ENCODE data around the gene TCF25.

DNA sequence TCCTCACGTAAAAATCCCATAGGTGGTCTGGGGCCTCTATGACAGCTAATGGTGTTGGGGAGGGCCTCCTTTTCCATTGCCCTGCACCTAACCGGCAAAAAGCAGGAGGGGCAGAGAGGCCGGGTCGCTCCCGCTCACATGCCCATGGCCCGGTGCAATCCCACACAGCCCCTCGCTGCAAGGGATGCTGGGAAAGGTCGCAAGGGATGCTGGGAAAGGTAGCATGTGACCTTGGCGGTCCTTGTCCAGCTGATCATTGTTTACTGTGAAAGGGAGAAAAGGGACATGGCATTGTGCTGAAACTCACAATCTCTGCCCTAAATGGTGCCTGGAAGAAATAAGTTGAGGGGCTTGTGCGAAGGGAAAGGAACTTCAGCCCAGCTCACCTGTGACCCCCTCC lies 85.2 kb downstream of the TCF25 start:
- TF ChIP-seq CTCF (conservative IDR thresholded peaks at IDR 0.05), result no peak
- TF ChIP-seq EZH2 (IDR thresholded peaks at IDR 0.05; ENCODE audit: low read depth), result no peak

All from PC-9 (cell line).